Upper lobe of left lung (tissue), 6 donors: ENCODE measurements around the gene LGALS1. TPM values are rescaled to one million over a fixed set of nuclear protein-coding genes. Genes with fewer than 3 reads are reported as not detected.

Experiments used
- ATAC-seq, 2 donors: fragments of 200-7000 bp; cut with Tn5 transposase; one replicate each; pipeline ENCODE4 v1.9.1; 2022; ENCODE audit warnings: mild to moderate bottlenecking in 2 of 2, moderate library complexity in 2 of 2; ENCODE audit not compliant: low FRiP score in 2 of 2
- DNase-seq, 2 donors: peaks; one replicate each; pipeline ENCODE4 v3.0.0-alpha.2; 2019 to 2020
- H3K27ac ChIP-seq, 4 donors: fragments of 200-600 bp; sonication (generic); one replicate each; pipeline ENCODE4 v1.5.1; 2016 to 2019
- H3K27me3 ChIP-seq, 4 donors: fragments of 200-600 bp; sonication (generic); one replicate each; pipeline ENCODE4 v1.5.1; 2017 to 2019
- H3K36me3 ChIP-seq, 4 donors: fragments of 200-600 bp; sonication (generic); one replicate each; pipeline ENCODE4 v1.5.1; 2016 to 2019
- H3K4me1 ChIP-seq, 4 donors: fragments of 200-600 bp; sonication (generic); one replicate each; pipeline ENCODE4 v1.5.1; 2018 to 2019
- H3K4me3 ChIP-seq, 4 donors: fragments of 200-600 bp; sonication (generic); one replicate each; pipeline ENCODE4 v1.5.1; 2017 to 2019; ENCODE audit warnings: mild to moderate bottlenecking in 2 of 4, moderate library complexity in 1 of 4
- H3K9me3 ChIP-seq, 4 donors: fragments of 200-600 bp; sonication (generic); one replicate each; pipeline ENCODE4 v1.5.1; 2018 to 2019
- CTCF ChIP-seq, 6 experiments: fragments of 450-650 bp in 4 of 6; fragments of 200-600 bp in 2 of 6; sonication (generic) in 2 of 6; IDR thresholded peaks; one replicate each; pipeline ENCODE4 v1.5.1; 2016 to 2019; ENCODE audit warnings: antibody characterized with exemption in 6 of 6
- EP300 ChIP-seq, 4 donors: sonication (generic); formaldehyde crosslinking; IDR thresholded peaks; one replicate each; pipeline ENCODE4 v1.5.1; 2017; ENCODE audit warnings: antibody characterized with exemption in 4 of 4, control low read depth in 2 of 4
- POLR2A ChIP-seq, 4 donors: fragments of 450-650 bp; IDR thresholded peaks; one replicate each; pipeline ENCODE4 v1.5.1; 2016 to 2017; ENCODE audit warnings: antibody characterized with exemption in 4 of 4, mild to moderate bottlenecking in 2 of 4
- POLR2AphosphoS5 ChIP-seq, 2 donors: sonication (generic); formaldehyde crosslinking; IDR thresholded peaks; one replicate each; pipeline ENCODE4 v1.5.1; 2017; ENCODE audit warnings: antibody characterized with exemption in 2 of 2
- WGBS, 2 donors: methylation state at CpG; one replicate each; pipeline ENCODE4 v1.1.5; 2017 to 2018; 5-methylcytosine and 5-hydroxymethylcytosine counted together
- small RNA-seq, 4 donors: library from RNA; depleted of rRNA; stranded (forward); fragments of <200 nt; gene quantifications; one replicate each; pipeline ENCODE3, GENCODE V24; 2016
- total RNA-seq, 6 donors: library from RNA; depleted of rRNA in 4 of 6; stranded (reverse); fragments of >200 nt in 4 of 6; gene quantifications; one replicate each; pipeline versions ENCODE4 v1.1.0 to v1.2.1, GENCODE V29; 2016 to 2021
- donor health status: DM: no; HTN: no; CAD: no; lungs with moderate emphysema.
- donor health status: DM: no; HTN: yes; CAD: no; lungs with severe emphysema.

The LGALS1 gene
- total RNA-seq, 6 donors from 2014 or later, result 125 to 750 (median 400) TPM

GRCh38 chr22:37728620-37729019 lies 53.2 kb downstream of the LGALS1 start:
- Histone ChIP-seq H3K4me1 (peaks cover 13 to 25% (median 24%) of the 10 kb centered on the region in 4 donors), H3K36me3 (no peaks in the 10 kb centered on the region), H3K27ac (peak overlapping the region in 3 of 4 donors; percentile 27 to 60 (median 54)), H3K27me3 (no peaks in the 10 kb centered on the region), H3K4me3 (no peak overlapping the region), H3K9me3 (no peaks in the 10 kb centered on the region)
- TF ChIP-seq POLR2A (IDR thresholded peaks at IDR 0.05) (no peak), CTCF (IDR thresholded peaks at IDR 0.05) (no peak), EP300 (IDR thresholded peaks at IDR 0.05) (no peak), POLR2AphosphoS5 (IDR thresholded peaks at IDR 0.05) (no peak)
- ATAC-seq (peak in 1 of 2 donors; percentile 30), DNase-seq (no peak)
- 100% methylated on average over 1 of the region's 1 CpG for WGBS, 2 donors

Small RNAs within 50 kb of the gene (small RNA-seq; reads per million reads assigned to genes)
- gene RN7SL385P, result 0 reads per million in 4 donors

Other genes with a start within 250 kb of the LGALS1 start
- gene ELFN2, start 248.2 kb upstream of the LGALS1 start, total RNA-seq, result 1 to 10 TPM in 5 of 6 donors, under 1 TPM in 1; 0.37 to 9.1 (median 4.5) TPM
- gene MFNG, start 189.3 kb upstream of the LGALS1 start, total RNA-seq, result 10 to 100 TPM; 14.0 to 74.0 (median 45.9) TPM
- gene CARD10, start 156.2 kb upstream of the LGALS1 start, total RNA-seq, result 10 to 100 TPM in 4 of 6 donors, 1 to 10 TPM in 2; 6.2 to 19.8 (median 13.6) TPM
- 10 to 100 TPM; 38.8 to 81.7 (median 67.5) TPM for gene CDC42EP1, start 115.2 kb upstream of the LGALS1 start, total RNA-seq
- 1 to 10 TPM in 3 of 6 donors, not detected in 3; 1.4 to 4.2 (median 2.0) TPM for gene LGALS2, start 95.5 kb upstream of the LGALS1 start, total RNA-seq
- gene GGA1, start 66.8 kb upstream of the LGALS1 start, total RNA-seq, result 100 to 1,000 TPM in 2 of 6 donors, 10 to 100 TPM in 4; 52.4 to 226 (median 68.3) TPM
- gene SH3BP1, start 36.0 kb upstream of the LGALS1 start, total RNA-seq, result 10 to 100 TPM; 11.4 to 58.7 (median 31.1) TPM
- 10 to 100 TPM in 1 of 6 donors, 1 to 10 TPM in 5; 2.1 to 11.1 (median 8.7) TPM for gene PDXP, start 16.9 kb upstream of the LGALS1 start, total RNA-seq
- gene NOL12, start 10.7 kb downstream of the LGALS1 start, total RNA-seq, result 10 to 100 TPM; 23.5 to 89.1 (median 26.7) TPM
- gene TRIOBP, start 21.4 kb downstream of the LGALS1 start, total RNA-seq, result 100 to 1,000 TPM in 4 of 6 donors, 10 to 100 TPM in 2; 76.5 to 151 (median 113) TPM
- 10 to 100 TPM in 2 of 6 donors, 1 to 10 TPM in 4; 2.7 to 16.7 (median 7.5) TPM for gene GCAT, start 132.3 kb downstream of the LGALS1 start, total RNA-seq
- gene GALR3, start 147.7 kb downstream of the LGALS1 start, total RNA-seq, result not detected
- 10 to 100 TPM; 22.4 to 49.2 (median 38.2) TPM for gene ANKRD54, start 168.7 kb downstream of the LGALS1 start, total RNA-seq
- 100 to 1,000 TPM; 130 to 418 (median 248) TPM for gene EIF3L, start 173.8 kb downstream of the LGALS1 start, total RNA-seq
- 10 to 100 TPM; 24.3 to 47.1 (median 37.3) TPM for gene MICALL1, start 230.7 kb downstream of the LGALS1 start, total RNA-seq